ENCODE data around the gene MYO1B. TPM values are rescaled to one million over a fixed set of nuclear protein-coding genes. Genes with fewer than 3 reads are reported as not detected.

The MYO1B gene
- total RNA-seq, 1 experiment from 2014 or later: 37.8 TPM

DNA sequence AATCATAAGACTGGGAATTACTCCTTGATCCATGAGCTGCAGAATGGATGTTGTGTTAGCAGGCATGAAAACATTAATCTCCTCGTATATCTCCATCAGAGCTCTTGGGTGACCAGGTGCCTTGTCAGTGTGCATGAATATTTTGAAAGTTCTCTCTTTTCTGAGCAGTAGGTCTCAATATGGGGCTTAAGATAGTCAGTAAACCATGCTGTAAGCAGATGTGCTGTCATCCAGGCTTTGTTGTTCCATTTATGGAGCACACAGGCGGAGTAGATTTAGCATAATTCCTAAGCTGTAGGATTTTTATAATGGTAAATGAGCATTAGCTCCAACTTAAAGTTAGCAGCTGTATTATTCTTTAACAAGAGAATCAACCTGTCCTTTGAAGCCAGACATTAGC lies 160.3 kb downstream of the MYO1B start:
- no TSS peak for BruUV-seq (replicated peaks)
- TF ChIP-seq, protein P1, sequence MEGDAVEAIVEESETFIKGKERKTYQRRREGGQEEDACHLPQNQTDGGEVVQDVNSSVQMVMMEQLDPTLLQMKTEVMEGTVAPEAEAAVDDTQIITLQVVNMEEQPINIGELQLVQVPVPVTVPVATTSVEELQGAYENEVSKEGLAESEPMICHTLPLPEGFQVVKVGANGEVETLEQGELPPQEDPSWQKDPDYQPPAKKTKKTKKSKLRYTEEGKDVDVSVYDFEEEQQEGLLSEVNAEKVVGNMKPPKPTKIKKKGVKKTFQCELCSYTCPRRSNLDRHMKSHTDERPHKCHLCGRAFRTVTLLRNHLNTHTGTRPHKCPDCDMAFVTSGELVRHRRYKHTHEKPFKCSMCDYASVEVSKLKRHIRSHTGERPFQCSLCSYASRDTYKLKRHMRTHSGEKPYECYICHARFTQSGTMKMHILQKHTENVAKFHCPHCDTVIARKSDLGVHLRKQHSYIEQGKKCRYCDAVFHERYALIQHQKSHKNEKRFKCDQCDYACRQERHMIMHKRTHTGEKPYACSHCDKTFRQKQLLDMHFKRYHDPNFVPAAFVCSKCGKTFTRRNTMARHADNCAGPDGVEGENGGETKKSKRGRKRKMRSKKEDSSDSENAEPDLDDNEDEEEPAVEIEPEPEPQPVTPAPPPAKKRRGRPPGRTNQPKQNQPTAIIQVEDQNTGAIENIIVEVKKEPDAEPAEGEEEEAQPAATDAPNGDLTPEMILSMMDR (conservative IDR thresholded peaks at IDR 0.05; ENCODE audit: low read depth, low read length): no peak
- no peak for TF ChIP-seq EZH2 (IDR thresholded peaks at IDR 0.05; ENCODE audit: borderline replicate concordance, low read depth, low read length, poor library complexity, severe bottlenecking)
- H3K4me3 ChIP-seq (ENCODE audit: low read depth, low read length, poor library complexity, severe bottlenecking): no peak overlapping the region
- DNase-seq (ENCODE audit: low spot score): no peak
- H3K36me3 ChIP-seq (ENCODE audit: insufficient read depth, low read length, poor library complexity, severe bottlenecking): no peaks in the 10 kb centered on the region
- H3K4me1 ChIP-seq (ENCODE audit: insufficient read depth, low read length, poor library complexity, severe bottlenecking): peaks cover 7% of the 10 kb centered on the region
- H3K9me3 ChIP-seq (ENCODE audit: low read depth, low read length, poor library complexity, severe bottlenecking): no peaks in the 10 kb centered on the region
- no peak overlapping the region for H3K27ac ChIP-seq (ENCODE audit: low read depth, low read length, poor library complexity, severe bottlenecking)
- no peaks in the 10 kb centered on the region for H3K27me3 ChIP-seq (replicated peaks; ENCODE audit: insufficient read depth, low read depth, low read length, poor library complexity)
- POLR2A ChIA-PET (ENCODE audit: low non-redundant PET): no interaction called here
- CTCF ChIA-PET: no interaction called here
- intact Hi-C loops (cut with micrococcal nuclease; ENCODE audit: unreplicated experiment): no loop called here

DNA sequence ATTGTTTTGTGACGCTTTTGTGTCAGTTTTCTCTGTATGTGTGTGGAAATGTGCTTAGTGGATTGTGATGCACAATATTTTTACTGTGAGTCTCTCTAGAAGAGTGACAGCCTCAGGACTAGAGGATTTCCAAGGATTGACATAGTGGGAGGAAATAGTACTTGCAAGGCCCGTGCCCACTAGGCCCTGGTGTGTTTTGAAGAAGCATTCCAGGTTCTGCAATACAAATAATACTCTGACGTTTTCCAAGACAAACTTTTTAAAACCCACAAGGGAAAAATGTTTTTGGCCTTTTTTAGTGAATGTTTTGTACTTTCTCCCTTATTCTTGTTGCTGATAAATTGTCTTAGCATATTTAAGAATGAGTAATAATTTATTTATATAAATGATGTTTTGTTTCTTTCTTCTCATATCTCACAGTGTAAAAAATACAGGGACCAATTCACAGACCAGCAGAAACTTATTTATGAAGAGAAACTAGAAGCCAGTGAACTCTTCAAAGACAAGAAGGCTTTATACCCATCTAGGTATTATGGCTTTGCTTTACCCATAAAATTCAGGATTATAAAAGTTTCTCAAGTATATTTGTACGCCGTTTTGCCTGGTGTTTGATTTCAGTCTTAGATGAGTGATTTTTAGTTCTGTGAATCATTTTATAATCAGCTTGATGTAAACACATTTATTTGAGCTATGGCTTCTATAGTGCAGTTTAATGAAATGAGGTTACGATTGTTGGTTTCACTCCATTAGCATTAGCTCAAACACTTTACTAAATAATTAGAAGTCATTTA lies 165.6 kb downstream of the MYO1B start:
- peaks cover 4% of the 10 kb centered on the region for H3K36me3 ChIP-seq (ENCODE audit: insufficient read depth, low read length, poor library complexity, severe bottlenecking)
- no peaks in the 10 kb centered on the region for H3K27me3 ChIP-seq (replicated peaks; ENCODE audit: insufficient read depth, low read depth, low read length, poor library complexity)
- POLR2A ChIA-PET (ENCODE audit: low non-redundant PET): no interaction called here
- no TSS peak for BruUV-seq (replicated peaks)
- CTCF ChIA-PET: no interaction called here
- no peaks in the 10 kb centered on the region for H3K4me1 ChIP-seq (ENCODE audit: insufficient read depth, low read length, poor library complexity, severe bottlenecking)
- no peak for DNase-seq (ENCODE audit: low spot score)
- no peak overlapping the region for H3K4me3 ChIP-seq (ENCODE audit: low read depth, low read length, poor library complexity, severe bottlenecking)
- no peak overlapping the region for H3K27ac ChIP-seq (ENCODE audit: low read depth, low read length, poor library complexity, severe bottlenecking)
- intact Hi-C loops (cut with micrococcal nuclease; ENCODE audit: unreplicated experiment): no loop called here
- no peak for TF ChIP-seq EZH2 (IDR thresholded peaks at IDR 0.05; ENCODE audit: borderline replicate concordance, low read depth, low read length, poor library complexity, severe bottlenecking)
- TF ChIP-seq, protein P1 (conservative IDR thresholded peaks at IDR 0.05; ENCODE audit: low read depth, low read length): no peak
- H3K9me3 ChIP-seq (ENCODE audit: low read depth, low read length, poor library complexity, severe bottlenecking): no peaks in the 10 kb centered on the region

DNA sequence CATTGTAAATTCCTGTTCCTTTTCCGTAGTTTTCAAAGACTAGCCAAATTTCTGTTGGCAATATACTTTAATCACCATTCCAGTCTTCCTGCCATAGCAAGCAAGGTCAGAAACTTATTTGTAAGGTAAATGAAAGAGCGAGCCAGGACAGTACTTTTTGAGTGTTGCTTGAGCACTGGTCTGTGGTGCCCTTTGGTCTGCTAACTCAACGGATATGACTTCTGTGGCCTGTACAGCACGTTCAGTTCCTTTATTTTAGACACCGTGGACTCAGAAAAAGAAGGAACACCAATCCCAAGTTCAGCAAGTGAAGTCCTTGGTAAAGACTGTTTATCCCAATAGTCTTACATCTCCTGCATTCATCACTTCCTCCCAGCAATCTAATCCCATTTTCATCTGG lies 166.3 kb downstream of the MYO1B start:
- no peak overlapping the region for H3K27ac ChIP-seq (ENCODE audit: low read depth, low read length, poor library complexity, severe bottlenecking)
- BruUV-seq (replicated peaks): no TSS peak
- DNase-seq (ENCODE audit: low spot score): no peak
- TF ChIP-seq, protein P1 (conservative IDR thresholded peaks at IDR 0.05; ENCODE audit: low read depth, low read length): no peak
- TF ChIP-seq EZH2 (IDR thresholded peaks at IDR 0.05; ENCODE audit: borderline replicate concordance, low read depth, low read length, poor library complexity, severe bottlenecking): no peak
- H3K4me1 ChIP-seq (ENCODE audit: insufficient read depth, low read length, poor library complexity, severe bottlenecking): no peaks in the 10 kb centered on the region
- POLR2A ChIA-PET (ENCODE audit: low non-redundant PET): no interaction called here
- no peak overlapping the region for H3K4me3 ChIP-seq (ENCODE audit: low read depth, low read length, poor library complexity, severe bottlenecking)
- intact Hi-C loops (cut with micrococcal nuclease; ENCODE audit: unreplicated experiment): no loop called here
- CTCF ChIA-PET: no interaction called here
- peaks cover 4% of the 10 kb centered on the region for H3K36me3 ChIP-seq (ENCODE audit: insufficient read depth, low read length, poor library complexity, severe bottlenecking)
- no peaks in the 10 kb centered on the region for H3K27me3 ChIP-seq (replicated peaks; ENCODE audit: insufficient read depth, low read depth, low read length, poor library complexity)
- no peaks in the 10 kb centered on the region for H3K9me3 ChIP-seq (ENCODE audit: low read depth, low read length, poor library complexity, severe bottlenecking)

Data from A673 (cell line).